Measurements from ENCODE around the gene ENTHD1.

GRCh38 chr22:39916496-39916895, 22.9 kb upstream of the ENTHD1 start:
- TF ChIP-seq CTCF (IDR thresholded peaks at IDR 0.05) (no peak), POLR2AphosphoS5 (IDR thresholded peaks at IDR 0.05) (no peak)

Data from stomach (tissue), 4 donors.